NCI-H460 (cell line): ENCODE data around the gene LCE3A. TPM values are rescaled to one million over a fixed set of nuclear protein-coding genes. Genes with fewer than 3 reads are reported as not detected.
"Not testable (repeated sequence)": the region's sequence is repeated elsewhere in the genome, so short reads cannot be mapped to it uniquely, and the experiment has no call there.

ENCODE experiments used
- DNase-seq: peaks from one replicate; pipeline ENCODE4 v3.0.0-alpha.2; 2016; ENCODE audit warnings: low read depth; ENCODE audit errors: extremely low read depth
- polyA plus RNA-seq: library from polyadenylated mRNA; depleted of rRNA; stranded (reverse); fragments of >200 nt; gene quantifications from 2 replicates; pipeline ENCODE4 v1.2.3, GENCODE V29; 2014; cell fraction: nucleus; rRNA removed
- total RNA-seq: library from RNA; depleted of rRNA; stranded (reverse); fragments of >200 nt; shearing (Covaris generic); gene quantifications from 2 replicates; pipeline ENCODE4 v1.2.3, GENCODE V29; 2014; rRNA removed

The LCE3A gene
- total RNA-seq = not detected in 2 replicates
- not detected in 2 replicates for polyA plus RNA-seq

DNA sequence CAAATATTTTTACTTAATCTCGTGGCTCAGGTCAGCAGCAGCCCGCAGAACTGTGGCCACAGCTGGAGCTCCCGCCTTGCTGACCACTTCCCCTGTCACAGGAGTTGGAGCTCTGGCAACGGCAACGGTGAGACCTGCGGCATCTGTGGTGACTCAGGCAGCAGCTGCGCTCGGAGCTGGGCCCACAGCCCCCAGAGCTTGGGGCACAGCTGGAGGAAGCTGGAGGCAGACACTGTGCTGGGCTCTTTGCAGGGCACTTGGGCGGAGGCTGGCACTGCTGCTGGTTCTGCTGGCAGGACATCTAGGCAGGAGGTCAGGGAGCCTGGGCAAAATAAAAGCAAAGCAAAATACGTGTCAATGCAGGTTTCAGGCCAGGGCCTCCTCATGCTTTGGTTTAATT, at the start of gene LCE3A:
Gene LCE3A, minus strand, starts transcription at position 301 of the 400 bp plus-strand sequence. Its CDS starts 0 bp downstream, at position 301.
- DNase-seq = no peak

DNA sequence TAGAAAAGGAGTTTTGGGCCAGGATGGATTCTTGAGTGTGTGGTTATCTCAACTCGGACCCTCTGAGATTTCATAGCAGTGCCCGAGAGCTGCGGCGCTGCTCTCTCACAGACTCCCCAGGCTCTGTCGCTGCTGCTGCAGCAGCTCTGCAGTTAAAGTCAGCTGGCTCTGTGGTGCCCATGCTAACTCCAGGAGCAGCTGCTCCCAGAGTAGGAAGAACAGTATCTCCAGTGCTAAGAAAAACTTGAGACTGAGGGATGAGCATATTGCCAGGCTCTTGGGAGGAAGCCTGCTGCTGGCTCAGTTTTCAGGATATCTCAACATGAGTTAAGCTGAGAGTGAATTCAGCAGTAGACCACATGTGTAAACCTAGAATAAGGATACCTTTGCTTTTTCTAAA, 44.7 kb upstream of the LCE3A start:
- no peak for DNase-seq

GRCh38 chr1:152666171-152666570, 43.3 kb upstream of the LCE3A start:
- DNase-seq = not testable (repeated sequence)

- DNase-seq = no peak
Observed at GRCh38 chr1:152663098-152663497, 40.2 kb upstream of the LCE3A start, which contains the start of gene LCE2D. TSS of gene LCE2D (plus strand) at chr1:152663380. CDS start at chr1:152664106, 726 bp downstream.

GRCh38 chr1:152658649-152659048, 35.7 kb upstream of the LCE3A start:
- no peak for DNase-seq

- no peak for DNase-seq
Observed at GRCh38 chr1:152657677-152658076, 34.8 kb upstream of the LCE3A start.

- no peak for DNase-seq
Observed at GRCh38 chr1:152656459-152656858, 33.6 kb upstream of the LCE3A start.

DNA sequence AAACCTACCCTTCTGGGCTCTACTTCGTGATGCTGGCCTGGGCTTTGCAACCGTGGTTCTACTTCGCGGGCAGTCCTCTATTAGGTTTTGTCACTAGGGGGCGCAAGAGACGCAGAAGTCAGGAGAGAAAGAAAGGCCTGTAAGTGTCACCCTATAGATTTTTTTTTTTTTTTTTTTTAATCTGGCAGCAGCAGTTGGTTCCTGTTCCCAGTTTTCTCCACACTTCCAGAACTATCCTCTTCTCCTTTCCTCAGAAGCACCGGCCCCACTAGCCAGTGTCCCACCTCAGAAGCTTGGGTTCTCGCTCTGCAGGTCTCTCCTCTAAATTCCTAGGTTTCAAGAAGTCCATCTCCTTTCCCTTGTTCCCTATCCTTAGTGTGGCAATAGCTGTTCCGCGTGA, 31.2 kb upstream of the LCE3A start:
- DNase-seq = peak; percentile 70

DNA sequence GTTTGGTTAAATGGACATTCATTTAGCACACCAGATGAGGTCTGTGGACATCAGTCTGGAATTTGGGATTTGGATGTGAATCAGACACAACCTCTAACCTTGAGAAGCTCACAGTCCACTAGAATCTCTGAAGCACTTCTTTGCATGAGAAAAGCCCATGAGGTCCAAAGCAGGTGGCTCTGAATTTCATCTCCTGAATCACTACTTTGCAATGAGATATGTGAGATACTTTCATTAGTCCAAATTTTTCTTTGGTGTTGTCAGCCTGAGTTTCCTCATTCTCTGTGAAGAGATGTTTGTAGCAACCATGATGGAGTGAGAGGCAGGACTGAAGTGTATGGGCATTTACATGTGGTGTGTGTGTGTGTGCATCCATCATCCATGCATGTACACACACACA, 23.8 kb upstream of the LCE3A start:
- no peak for DNase-seq

DNA sequence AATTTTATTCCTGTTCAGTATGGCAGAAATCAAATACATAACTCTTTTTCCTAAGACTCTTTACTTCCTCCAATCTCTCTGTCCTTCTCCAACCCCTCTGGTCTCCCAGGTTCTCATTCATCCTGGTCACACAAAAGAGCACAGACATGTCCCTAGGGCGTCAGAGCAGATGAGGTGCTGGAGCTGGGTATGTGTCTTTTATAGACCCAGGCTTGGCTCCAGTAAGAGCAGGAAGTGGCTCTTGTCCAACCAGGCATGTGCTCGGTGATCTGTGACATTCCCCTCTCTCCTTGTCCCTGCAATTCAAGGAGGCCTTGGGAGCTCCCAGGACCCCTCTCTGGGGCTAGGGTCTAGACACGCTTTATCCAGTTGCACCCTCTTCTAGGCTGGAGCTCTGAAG, 22.2 kb upstream of the LCE3A start:
- no peak for DNase-seq

- DNase-seq = no peak
Observed at GRCh38 chr1:152643945-152644344, 21.0 kb upstream of the LCE3A start.

GRCh38 chr1:152640351-152640750, 17.4 kb upstream of the LCE3A start:
- no peak for DNase-seq

DNA sequence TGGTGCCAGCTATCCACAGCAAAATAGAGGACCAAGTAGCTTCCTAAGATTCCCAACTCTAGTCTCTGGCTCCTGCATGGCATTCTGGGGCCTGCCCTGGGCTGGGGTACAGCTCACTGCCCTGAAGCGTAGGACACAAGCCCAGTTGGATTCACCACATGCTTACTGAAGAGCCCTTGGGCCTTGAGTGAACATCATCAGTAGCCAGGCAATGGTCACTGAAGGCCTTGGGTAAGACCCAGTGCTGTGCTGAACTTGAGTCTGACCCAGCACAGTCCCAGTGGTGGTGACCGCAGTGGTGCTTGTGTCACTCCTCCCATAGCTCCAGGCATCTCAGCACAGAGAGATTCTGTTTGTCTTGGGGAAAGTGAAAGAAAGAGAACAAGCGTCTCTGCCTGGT, 7.7 kb upstream of the LCE3A start:
- no peak for DNase-seq

- no peak for DNase-seq
Observed at GRCh38 chr1:152626744-152627143, 3.8 kb upstream of the LCE3A start.

DNA sequence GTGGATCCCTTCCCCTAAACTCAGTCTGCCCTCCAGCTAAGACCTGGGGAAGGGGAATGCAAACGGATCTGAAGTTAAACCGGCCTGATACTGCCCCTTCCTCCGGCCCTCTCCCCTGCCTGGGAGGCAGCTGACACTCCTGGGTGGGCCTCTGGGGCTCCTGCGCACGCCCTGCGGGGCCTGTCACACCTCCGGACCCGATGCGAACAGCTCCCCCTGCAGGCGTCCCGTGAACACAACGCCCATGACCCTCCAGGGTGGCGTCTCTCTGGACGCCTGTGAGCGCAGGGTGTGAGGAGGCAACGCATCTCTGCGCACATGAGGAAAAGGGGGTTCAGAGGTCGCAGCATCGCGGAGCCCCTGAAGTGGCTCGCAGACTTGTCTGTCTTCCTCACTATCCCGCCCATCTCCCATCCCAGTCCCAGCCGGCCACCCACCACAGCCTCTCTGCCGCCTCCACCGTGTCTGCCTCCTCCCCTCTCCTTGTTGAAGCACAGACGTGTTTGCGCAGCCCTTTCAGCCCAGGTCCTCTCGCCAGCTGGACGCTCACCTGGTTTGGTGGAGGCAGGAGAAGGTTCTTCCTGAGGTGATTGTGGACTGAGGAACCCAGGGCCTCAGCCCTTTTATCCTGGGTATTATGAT, 421 bp upstream of the LCE3A start:
- no peak for DNase-seq

- no peak for DNase-seq
Observed at GRCh38 chr1:152621993-152622392, 910 bp downstream of the LCE3A start.

DNA sequence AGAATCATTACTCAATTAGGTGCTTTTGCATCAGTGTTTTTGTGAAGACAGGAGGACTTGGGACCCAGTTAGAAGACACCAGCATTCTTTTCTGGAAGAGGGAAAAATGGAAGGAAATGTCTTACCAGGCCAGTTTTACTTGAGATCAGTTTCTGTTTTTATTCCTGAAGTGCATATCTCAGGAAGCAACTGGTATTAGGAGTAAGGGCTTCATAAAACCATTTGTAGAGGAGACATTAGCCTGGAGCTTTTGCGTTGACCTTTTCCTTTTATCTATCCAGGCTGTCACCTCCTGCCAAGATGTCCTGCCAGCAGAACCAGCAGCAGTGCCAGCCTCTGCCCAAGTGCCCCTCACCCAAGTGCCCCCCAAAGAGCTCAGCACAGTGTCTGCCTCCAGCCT, 9.4 kb downstream of the LCE3A start, which contains the start of gene LCE3B:
Gene LCE3B, plus strand, starts transcription at position 301 of the 400 bp plus-strand sequence. Its CDS starts 0 bp downstream, at position 301.
- no peak for DNase-seq

DNA sequence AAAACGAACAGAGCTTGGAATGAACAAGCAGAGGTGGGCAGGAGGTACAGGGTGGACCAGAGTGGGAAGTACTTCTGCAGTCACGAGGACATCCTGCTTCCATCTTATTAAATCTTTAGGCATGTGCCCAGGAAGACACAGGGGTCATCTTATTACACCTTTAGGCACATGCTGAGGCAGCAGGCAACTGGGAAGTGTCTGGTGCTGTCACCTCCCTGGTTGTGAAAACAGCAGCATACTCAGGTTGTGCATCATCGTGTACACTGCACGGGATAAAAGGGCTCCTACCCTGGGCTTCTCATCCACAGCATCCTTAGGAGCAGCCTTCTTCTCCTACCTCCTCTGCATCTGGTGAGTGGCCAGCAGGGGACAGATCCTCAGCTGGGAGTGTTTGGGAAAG, 23.0 kb downstream of the LCE3A start, which contains the start of gene LCE3C:
Gene LCE3C, plus strand, starts transcription at position 301 of the 400 bp plus-strand sequence. CDS start 498 bp downstream, outside the sequence.
- no peak for DNase-seq

GRCh38 chr1:152596986-152597385, 25.9 kb downstream of the LCE3A start:
- no peak for DNase-seq

DNA sequence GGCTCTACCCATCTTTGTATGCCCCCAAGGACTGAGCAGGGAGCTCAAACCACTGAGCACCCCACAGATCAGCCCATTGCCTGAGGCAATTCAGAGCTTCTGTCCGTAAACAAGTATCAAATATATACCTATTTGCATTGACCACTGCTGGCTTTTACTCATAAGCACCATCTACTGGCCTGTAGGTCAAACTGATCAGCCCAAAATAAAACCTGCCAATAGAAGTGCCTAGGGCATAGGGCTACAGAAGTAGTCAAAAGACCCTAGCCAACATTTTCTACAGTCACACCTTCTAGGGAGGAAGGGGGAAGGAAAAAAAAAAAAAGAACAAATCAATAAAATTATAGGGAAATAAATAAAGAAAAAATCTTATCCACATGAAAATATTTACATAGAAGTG, 37.3 kb downstream of the LCE3A start:
- DNase-seq = no peak

DNA sequence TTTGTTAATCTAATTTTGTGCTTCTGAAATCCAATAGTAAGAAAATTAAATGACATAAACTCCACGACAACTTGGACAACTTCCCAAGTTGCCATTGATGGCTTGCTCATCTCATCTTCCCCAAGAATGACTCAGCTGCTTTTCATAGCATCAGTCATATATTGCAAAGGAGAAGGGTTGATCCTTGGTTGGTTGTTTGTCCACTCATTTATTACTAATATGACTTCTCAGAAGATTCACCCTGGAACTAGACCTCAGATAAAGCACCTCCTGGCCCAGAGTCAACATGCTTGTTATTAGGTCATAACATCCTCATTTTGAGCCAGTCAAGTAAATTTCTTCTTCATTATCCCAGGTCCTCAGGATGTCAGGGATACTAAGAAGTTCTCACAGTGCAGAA, 40.3 kb downstream of the LCE3A start:
- DNase-seq = peak; percentile 25

GRCh38 chr1:152580433-152580832, 42.5 kb downstream of the LCE3A start, which contains the start of gene LCE3D:
TSS of gene LCE3D (minus strand) at chr1:152580516. CDS start at chr1:152579936, 580 bp downstream.
- no peak for DNase-seq
